D721Med (cell line): Measurements from ENCODE around the gene SEC16A.
A peak's percentile ranks its signal among the peaks of the same experiment; 100 is the strongest.

Experiments used
- DNase-seq: peaks from one replicate; pipeline ENCODE4 v3.0.0; 2011; ENCODE audit warnings: low spot score; ENCODE audit not compliant: insufficient read length
- FAIRE-seq: peaks from 2 replicates; lab custom pipeline; 2011; peaks lifted over from hg19 to GRCh38; lab: Jason Lieb, UNC
- TF ChIP-seq, protein P1 (sequence below): IDR thresholded peaks from 2 replicates; pipeline ENCODE4 v1.5.1; 2012; ENCODE audit warnings: mild to moderate bottlenecking, control low read depth; ENCODE audit not compliant: insufficient read depth; ENCODE audit errors: missing control alignments

SEC16A gene

DNA sequence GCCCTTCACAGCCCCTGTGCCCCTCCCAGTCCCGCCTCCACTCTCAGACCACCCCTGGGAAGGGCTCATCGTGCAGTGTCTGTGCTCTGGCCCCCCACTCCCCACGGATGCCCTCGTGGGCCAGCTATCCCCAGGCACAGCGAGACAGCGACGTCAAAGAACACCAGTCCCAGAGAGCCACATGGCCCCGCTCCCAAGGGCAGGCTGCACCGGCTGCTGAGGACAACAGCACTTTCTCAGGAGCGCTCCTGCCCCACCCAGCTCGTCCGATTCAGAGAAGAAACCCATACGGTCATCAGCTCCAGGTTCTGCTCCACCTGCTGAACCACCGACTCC is 78.1 kb downstream of the SEC16A start:
- DNase-seq = no peak
- no peak for FAIRE-seq
- TF ChIP-seq, protein P1, sequence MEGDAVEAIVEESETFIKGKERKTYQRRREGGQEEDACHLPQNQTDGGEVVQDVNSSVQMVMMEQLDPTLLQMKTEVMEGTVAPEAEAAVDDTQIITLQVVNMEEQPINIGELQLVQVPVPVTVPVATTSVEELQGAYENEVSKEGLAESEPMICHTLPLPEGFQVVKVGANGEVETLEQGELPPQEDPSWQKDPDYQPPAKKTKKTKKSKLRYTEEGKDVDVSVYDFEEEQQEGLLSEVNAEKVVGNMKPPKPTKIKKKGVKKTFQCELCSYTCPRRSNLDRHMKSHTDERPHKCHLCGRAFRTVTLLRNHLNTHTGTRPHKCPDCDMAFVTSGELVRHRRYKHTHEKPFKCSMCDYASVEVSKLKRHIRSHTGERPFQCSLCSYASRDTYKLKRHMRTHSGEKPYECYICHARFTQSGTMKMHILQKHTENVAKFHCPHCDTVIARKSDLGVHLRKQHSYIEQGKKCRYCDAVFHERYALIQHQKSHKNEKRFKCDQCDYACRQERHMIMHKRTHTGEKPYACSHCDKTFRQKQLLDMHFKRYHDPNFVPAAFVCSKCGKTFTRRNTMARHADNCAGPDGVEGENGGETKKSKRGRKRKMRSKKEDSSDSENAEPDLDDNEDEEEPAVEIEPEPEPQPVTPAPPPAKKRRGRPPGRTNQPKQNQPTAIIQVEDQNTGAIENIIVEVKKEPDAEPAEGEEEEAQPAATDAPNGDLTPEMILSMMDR = no peak

DNA sequence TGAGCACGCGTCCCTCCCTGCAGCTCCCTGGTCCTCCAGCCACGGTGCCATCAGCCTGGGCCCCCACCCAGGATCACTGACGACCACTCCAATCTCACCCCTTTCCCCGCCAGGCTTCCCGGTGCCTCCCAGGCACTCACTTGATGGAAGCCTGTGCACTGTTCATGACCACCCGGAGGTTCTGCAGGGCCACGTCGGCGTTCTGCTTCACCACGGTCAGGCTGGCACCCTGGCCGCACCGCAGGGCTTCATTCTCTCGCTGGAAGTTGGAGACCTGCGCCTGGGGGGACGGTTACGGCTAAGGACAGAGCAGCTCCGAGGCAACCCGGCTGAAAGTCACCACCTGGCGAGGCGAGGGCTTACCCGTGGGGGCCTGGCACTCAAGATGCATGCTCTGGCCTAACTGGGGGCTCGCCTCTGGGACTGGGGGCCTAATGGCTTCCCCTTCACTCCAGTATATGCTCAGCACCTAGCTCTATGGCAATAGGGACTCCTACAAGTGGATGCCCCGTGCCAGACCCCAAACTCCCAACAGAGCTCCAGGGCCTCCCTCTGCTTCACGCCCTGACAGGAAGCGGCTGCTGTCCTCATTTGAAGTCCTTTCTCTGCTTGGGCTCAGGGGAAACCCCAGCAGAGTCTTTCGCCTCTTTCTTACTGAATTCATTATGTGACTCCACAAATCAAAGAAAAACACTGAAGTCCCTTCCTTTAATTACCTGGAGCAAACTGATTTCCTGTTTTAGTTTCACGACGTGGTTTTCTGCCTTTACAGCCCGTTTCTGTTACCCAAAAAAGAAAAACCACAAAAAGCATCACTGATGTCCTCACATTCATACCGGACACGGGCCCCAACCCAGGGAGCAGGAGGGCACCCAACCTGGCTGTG is 78.7 kb downstream of the SEC16A start:
- FAIRE-seq (no peak), DNase-seq (no peak)
- TF ChIP-seq, protein P1 = no peak

DNA sequence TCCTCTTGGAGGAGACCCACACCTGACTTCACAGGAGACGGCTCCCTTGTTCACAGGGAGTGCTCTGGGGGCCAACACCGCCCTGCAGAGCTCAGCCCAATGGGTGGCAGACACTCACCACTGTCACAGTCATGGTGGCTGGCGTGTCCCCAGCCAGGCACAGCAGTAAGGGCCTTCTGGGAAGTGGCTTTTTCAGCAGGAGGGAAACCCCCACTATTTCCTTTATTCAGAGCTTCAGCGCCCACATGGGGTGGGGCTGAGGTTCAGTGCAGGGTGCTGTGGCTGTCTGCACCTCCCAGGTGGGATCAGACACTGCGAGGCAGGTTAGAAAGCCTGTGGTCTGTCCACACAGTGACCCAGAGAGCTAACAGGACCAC is 79.3 kb downstream of the SEC16A start:
- TF ChIP-seq, protein P1 = no peak
- DNase-seq (no peak), FAIRE-seq (no peak)

DNA sequence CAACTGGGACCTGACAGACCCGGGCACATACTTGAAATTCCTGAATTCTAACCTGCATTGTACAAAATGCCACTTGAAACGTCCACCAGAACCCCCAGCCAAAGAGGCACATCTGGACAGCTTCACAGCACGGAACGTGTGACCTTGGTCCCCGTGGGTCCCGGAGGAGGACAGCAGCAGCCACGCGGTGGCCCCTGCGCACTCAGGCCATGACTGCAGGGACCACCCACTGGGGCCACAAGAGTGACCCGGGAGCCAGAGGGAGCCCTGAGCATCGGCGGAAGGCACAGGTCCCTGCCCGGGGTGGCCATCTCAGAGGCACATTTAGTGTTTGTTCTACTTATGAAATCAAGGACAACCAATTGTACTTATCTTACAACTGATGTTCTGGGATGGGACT is 80.8 kb downstream of the SEC16A start:
- TF ChIP-seq, protein P1 = no peak
- FAIRE-seq = no peak
- no peak for DNase-seq

DNA sequence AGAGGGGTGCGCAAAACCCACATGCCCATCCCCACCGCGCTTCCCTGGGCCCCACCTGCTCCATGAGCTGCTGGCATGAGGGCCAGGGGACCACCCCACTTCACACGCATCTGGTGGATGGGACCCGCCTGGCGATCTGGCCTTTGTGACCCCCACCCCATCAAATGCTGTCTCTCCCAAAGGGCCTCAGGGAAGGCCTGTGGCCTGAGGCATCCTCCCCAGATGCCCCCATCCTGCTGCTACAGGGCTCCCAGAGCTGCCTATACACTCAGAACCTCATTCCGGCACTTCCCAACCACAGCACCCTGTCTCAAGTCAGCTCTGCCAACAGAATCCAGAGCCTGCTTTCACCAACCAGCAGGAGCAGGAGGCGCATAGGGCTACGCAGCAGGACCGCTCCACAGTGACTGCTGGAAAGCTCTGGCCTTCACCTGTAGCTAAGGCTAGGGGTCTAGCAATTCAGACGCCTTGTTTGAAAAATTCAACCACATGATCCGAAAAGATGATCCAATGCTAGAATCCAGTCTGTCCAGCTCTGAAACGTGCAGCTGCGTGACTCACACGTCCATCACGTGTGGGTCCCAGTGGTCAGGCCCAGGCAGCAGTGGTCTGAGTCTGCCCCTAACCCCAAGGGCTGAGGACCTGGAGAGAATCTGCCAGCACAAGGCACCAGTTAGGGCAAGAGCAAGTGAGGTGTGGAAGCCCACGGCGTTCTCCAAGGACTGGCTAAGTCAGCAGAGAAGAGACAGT is 81.5 kb downstream of the SEC16A start:
- FAIRE-seq (no peak), DNase-seq (no peak)
- TF ChIP-seq, protein P1 = no peak

DNA sequence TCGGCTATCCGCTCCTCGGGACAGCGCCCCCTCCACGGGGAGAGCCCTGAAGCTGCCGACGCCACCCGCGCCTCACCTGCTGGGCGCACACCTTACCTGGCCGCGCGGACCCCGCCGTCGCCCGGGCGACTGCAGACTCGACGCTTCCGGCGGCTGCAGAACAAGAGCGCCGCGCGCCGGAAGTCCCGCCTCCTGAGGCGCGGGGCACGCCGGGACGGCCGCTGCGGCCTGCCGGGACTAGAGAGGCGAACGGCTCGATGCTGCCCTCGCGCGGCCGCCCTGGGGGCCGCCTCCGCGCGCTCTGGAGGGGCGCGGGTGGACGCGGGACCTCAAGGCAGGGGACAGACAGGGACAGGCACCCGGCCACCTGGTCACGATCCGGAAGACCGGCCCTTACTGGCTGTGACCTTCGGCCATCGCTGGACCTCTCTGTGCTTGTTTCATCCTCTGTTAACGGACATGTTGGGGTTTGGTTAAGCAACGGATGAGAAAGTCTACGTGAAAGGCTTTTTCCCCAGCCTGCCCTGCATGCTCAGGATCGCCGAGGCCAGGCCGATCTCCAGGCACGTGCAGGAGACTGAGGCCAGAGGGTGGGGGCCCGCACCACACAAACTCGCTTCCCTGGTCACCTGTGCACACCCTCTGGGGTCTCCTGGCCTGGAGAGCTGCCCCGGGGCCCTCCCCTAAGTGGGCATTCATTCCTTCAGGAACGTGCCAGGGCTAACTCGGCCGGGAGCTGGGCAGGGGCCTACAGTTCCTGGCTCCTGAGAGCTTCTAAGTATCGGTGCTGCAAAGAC is 82.6 kb downstream of the SEC16A start, which contains the start of gene SNAPC4:
TSS of gene SNAPC4 (minus strand) at position 133 of the 797 bp plus-strand sequence. CDS start 1,742 bp downstream, outside the sequence.
- no peak for FAIRE-seq

More for the DNA sequence above, 82.6 kb downstream of the SEC16A start, which contains the start of gene SNAPC4:
- peak; percentile 93 for DNase-seq
- TF ChIP-seq, protein P1 = peak; percentile 68
